GM04503 (cell line): ENCODE measurements around the gene PITPNM3.

Experiments used
- DNase-seq: peaks from one replicate; pipeline ENCODE4 v3.0.0-alpha.2; 2012; ENCODE audit warnings: low read depth

PITPNM3 gene

GRCh38 chr17:6551869-6552531 lies 4.4 kb downstream of the PITPNM3 start:
- no peak for DNase-seq

- DNase-seq, result no peak
These were observed 5.0 kb downstream of the PITPNM3 start for GRCh38 chr17:6551356-6551755.

DNA sequence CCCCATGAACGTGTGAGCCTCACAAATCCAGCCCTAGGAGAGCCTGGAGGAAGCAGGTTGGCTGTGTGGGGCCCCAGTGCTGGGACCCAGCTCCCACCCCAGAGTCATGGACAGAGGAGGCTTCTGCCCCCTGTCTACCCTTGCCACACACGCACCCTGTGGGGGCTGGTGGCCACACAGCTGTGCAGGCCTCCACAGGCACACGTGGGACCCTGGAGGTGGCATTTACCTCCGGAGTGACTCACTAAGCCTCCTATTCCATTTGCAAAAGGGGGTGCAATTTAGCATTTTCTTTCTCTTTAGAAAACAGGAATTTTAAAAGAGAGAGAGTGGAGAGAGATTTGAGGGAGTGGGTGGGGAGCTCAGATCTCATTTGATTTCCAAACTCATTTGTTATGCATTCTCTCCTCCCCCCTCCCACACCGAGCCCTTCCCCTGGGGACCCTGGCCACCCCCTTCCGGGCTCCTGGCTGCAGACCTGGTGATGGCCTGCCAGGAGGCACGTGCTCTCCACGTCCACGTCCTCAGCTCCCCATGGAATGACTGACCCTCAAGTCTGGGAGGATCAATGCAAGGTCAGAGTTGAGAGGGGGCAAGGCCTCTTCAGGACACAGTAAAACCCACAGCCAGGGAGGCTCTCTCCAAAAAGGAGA lies 6.8 kb downstream of the PITPNM3 start:
- no peak for DNase-seq

- DNase-seq, result no peak
These were observed 7.6 kb downstream of the PITPNM3 start for GRCh38 chr17:6548578-6549330.

DNA sequence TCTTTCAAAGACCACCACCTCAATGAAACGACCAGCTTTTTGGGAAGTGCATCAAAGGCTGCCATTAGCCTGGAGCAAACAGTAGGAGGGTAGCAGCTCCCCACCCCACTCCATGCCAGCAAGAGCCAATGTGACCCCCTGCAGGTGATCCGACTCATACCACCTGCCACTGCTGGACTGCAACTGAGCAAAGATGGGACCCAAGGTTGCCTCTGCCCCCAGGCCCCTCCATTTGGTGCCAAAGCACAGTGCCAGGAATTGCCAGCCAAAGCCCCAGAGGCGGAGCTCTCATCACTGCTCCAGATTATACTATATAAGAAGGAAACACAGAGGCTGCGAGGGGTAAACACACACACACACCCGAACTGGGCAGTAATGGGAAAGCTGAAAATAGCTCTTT lies 8.3 kb downstream of the PITPNM3 start:
- no peak for DNase-seq

- DNase-seq, result no peak
These were observed 9.0 kb downstream of the PITPNM3 start for GRCh38 chr17:6547336-6547735.

DNA sequence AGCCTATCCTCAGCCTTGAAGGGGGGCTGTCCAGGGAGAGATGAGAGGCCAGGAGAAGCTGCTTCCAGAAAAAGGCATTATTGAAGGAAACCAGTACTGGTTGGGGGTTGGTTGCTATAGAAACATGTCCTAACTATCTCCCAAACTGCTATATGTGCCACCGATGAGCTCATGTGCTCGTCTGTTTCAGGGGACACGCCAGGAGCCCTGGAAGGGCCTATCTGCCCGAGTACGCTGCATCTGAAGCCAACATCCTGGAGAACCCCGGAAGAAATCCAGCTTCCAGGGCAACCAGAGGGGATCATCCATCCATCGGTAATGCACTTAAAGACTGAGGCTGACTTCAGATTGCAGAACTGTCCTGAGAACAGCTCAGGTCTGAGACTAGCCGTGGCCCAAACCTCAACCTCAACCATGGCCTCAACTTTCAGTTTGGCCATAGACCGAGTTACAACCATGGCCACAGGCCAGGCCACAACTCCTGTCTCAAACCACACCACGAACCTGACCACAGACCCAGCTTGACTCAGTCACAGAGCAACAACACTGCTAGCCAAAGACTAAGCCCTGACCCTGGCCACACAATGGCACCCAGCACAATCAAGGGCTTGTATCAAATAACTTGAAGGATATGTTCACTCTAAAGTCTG lies 10.2 kb downstream of the PITPNM3 start:
- peak; percentile 26 for DNase-seq

DNA sequence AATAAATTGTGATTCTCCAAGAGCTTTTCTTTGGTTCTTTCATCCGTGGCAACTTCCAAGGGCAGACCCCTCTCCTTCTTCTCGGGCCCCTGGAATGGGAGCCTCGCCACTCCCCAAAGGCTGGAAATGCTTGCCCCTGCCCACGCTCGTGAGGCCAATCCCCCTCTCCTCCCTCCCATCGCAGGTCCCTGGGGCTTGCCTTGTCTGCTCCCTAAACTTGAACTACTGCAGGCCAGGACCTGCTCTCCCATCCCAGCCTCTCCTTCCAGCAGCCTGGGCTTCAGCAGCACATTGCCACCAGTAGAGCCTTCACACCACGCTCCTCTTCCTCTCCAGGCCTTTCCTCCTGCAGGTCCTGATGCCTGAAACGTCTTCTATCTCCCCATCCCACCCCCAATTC lies 11.1 kb downstream of the PITPNM3 start:
- no peak for DNase-seq

GRCh38 chr17:6544011-6544370 lies 12.4 kb downstream of the PITPNM3 start:
- no peak for DNase-seq

- DNase-seq, result no peak
These were observed 13.0 kb downstream of the PITPNM3 start for GRCh38 chr17:6543079-6544010.

GRCh38 chr17:6542577-6542976 lies 13.8 kb downstream of the PITPNM3 start:
- no peak for DNase-seq

DNA sequence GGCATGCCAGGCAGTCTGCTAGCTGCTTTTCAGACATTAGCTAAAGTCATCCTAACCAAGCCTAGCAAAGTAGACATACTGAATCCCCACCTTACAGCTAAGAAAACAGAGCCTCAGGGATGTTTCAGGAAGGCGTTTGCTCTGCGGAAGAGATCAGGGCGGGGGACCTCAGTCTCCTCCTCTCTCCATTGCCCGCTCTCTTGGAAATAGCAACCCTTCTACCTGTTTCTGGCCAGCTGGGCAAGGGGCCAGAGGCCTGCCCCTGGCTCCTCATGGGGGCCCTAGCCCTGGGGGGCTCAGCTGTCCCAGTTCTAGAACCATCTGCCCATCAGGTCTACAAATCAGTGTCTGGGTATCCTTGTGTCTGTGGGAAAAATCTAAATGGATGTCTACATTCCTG lies 14.5 kb downstream of the PITPNM3 start:
- DNase-seq, result no peak

DNA sequence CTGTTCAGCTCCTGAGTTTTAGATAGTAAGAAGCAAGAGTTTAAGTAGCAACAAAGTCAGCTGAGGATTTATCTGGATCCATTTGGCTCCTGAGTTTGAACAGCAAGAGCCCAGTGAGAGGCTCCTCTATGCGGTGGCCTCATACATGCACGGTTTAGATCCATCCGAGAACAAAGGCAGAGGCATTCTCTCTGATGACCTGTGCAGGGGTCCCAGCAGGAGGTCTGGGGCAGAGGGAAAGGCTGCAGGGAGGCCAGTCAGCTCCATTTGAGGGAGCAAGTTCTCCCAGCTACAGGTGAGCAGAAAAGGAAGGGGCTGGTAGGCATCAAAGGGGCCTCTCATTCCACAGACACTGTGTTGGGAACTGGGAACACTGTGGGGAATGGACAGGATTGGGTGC lies 16.5 kb downstream of the PITPNM3 start:
- no peak for DNase-seq

DNA sequence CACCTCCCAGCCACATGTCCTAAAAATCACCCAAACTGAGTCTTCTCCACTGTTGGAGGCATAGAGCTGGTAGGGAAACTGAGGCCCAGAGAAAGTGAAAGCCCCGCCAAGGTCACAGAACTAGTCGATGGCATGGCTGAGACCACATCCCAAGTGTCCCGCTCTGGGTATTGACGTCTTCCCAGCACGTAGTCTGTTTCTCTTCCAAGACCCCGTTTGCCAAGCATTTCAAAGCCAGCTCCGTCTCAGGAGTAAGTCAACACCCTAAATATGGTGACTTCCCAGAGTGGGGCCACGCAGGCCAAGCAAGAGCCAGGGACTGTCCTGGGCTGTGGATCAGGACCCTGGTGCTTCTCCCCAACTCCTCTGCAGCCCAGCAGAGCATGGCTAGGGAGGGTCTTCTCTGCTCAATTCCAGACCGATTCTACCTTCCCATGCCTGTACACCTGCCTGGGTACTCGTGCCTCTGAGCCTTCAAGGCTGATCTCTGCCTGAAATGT lies 19.7 kb downstream of the PITPNM3 start:
- DNase-seq, result no peak

DNA sequence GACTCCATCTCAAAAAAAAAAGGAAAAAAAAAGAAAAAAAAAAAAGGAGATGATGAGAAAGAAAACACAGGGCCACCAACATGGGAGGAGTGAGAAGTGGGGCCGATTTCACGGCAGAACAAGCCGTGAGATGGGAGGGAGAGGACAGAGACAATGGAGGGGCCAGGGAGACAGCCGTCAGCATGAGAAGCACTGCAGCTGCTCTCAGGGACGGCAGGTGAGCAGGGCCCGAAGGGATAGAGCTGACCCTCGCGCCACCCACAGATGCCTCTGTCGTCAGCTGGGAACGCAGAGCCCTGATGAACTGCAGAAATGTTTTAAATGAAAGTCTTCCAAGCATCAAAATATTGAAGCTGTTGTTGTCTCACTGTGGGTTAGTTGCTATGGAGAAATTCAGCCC lies 20.3 kb downstream of the PITPNM3 start:
- no peak for DNase-seq

GRCh38 chr17:6534846-6535514 lies 21.4 kb downstream of the PITPNM3 start:
- DNase-seq, result no peak

GRCh38 chr17:6532441-6532885 lies 23.9 kb downstream of the PITPNM3 start:
- DNase-seq, result no peak

- DNase-seq, result no peak
These were observed 24.8 kb downstream of the PITPNM3 start for GRCh38 chr17:6531575-6531974.

DNA sequence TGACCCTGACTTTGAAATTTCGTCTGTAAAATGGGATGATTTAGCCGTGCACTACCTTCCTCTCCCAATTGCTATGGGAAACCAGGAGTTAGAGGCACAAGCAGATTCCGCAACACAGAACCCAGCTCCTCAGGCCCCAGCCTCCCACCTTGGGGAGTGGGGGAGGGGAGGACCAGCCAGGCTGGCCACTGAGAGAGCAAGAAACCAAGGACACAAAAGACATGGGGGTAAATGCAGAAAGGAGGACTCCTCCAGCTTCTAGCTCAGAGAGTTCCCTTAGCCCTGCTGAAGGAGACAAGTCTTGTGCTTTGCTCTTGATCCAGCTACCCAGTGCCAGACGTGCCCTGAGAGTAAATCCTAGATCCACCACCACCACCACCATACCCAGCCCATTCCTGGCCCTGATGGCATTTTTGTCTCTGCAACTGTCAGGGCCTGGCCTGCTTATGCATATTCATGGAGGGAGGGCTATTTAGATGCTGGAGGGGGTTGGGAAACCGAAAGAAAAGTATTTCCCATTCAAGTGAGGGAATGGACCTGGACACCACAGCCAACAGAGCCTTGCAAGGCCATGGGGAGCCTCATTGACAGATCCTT lies 25.9 kb downstream of the PITPNM3 start:
- DNase-seq, result no peak

- no peak for DNase-seq
These were observed 27.8 kb downstream of the PITPNM3 start for GRCh38 chr17:6528557-6528956.
